Measurements from ENCODE around the gene IFI16.
A peak's percentile ranks its signal among the peaks of the same experiment; 100 is the strongest.
"Not testable (repeated sequence)": the region's sequence is repeated elsewhere in the genome, so short reads cannot be mapped to it uniquely, and the experiment has no call there.

IFI16 gene

DNA sequence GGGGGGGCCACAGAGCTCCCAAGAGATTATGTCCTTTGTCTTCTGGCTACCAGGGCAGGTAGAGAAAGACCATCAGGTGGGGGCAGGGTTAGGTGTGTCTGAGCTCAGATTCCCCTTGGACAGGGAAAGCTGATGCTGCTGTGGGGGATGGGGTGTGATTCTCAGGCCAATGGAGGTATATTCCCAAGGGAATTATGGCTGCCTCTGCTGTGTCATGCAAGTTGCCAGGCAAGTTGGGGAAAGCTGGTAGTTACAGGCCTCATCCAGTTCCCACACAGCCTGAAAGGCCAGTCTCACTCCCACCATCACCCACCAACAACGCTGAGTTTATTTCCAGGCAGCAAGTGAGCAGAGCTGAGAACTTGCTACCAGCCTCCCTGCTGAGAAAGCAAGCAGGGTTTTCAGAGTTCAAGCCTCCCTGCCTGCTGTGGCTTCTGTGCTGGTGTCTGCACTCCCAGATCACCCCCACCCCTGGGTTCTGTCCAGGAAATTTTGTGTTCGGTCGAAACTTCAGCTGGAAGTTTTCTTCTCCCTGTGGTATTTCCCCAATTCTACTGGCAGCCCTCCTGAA lies 21.3 kb downstream of the IFI16 start:
- Histone ChIP-seq H4K8ac (ENCODE audit: low read length) (no peak overlapping the region), H3K14ac (ENCODE audit: low read length in 2 of 2) (no peak overlapping the region), H3K79me1 (replicated peaks; ENCODE audit: low read length, poor library complexity, severe bottlenecking) (peaks cover 11% of the 10 kb centered on the region), H3K18ac (ENCODE audit: low read depth in 1 of 2, low read length in 2 of 2) (peak overlapping the region in 1 of 2 experiments; percentile 11), H2BK120ac (ENCODE audit: low read depth, low read length) (no peak overlapping the region), H3K4me1 (ENCODE audit: control insufficient read depth, insufficient read depth, low read depth, low read length) (peaks cover 5% of the 10 kb centered on the region), H2AFZ (ENCODE audit: low read depth, low read length) (no peak overlapping the region), H3K36me3 (ENCODE audit: control insufficient read depth in 1 of 2, insufficient read depth in 2 of 2, low read depth in 1 of 2, low read length in 2 of 2) (peaks cover 8 to 94% of the 10 kb centered on the region in 2 experiments), H3K27me3 (ENCODE audit: control insufficient read depth in 1 of 2, insufficient read depth in 1 of 2, low read length in 2 of 2) (no peaks in the 10 kb centered on the region), H3K27ac (ENCODE audit: low read length, poor library complexity, severe bottlenecking) (no peak overlapping the region), H2BK5ac (ENCODE audit: low read depth, low read length, poor library complexity, severe bottlenecking) (no peak overlapping the region), H2BK12ac (ENCODE audit: low read length in 2 of 2) (no peak overlapping the region), H3K4ac (ENCODE audit: low read depth in 1 of 2, low read length in 2 of 2) (no peak overlapping the region), H2BK15ac (ENCODE audit: low read depth, poor library complexity, severe bottlenecking) (no peak overlapping the region), H3K23ac (ENCODE audit: low read length in 2 of 2) (no peak overlapping the region), H3K4me2 (ENCODE audit: low read length, poor library complexity, severe bottlenecking) (no peak overlapping the region), H3K4me3 (ENCODE audit: insufficient read depth in 1 of 2, low read depth in 1 of 2, low read length in 2 of 2) (no peak overlapping the region), H2AK5ac (ENCODE audit: low read length, severe bottlenecking) (no peak overlapping the region), H3K9me3 (ENCODE audit: control insufficient read depth, low read length) (no peaks in the 10 kb centered on the region), H3K9ac (ENCODE audit: low read length) (peak overlapping the region; percentile 50), H4K91ac (ENCODE audit: low read length) (no peak overlapping the region)
- WGBS = 90% methylated on average over 3 of the region's 3 CpGs
- DNase-seq = no peak

GRCh38 chr1:159040206-159040605 lies 30.5 kb downstream of the IFI16 start:
- Histone ChIP-seq H3K18ac (ENCODE audit: low read depth in 1 of 2, low read length in 2 of 2) (no peak overlapping the region), H3K4me3 (ENCODE audit: insufficient read depth in 1 of 2, low read depth in 1 of 2, low read length in 2 of 2) (no peak overlapping the region), H2BK5ac (ENCODE audit: low read depth, low read length, poor library complexity, severe bottlenecking) (no peak overlapping the region), H2BK15ac (ENCODE audit: low read depth, poor library complexity, severe bottlenecking) (no peak overlapping the region), H3K27me3 (ENCODE audit: control insufficient read depth in 1 of 2, insufficient read depth in 1 of 2, low read length in 2 of 2) (no peaks in the 10 kb centered on the region), H3K4ac (ENCODE audit: low read depth in 1 of 2, low read length in 2 of 2) (no peak overlapping the region), H3K14ac (ENCODE audit: low read length in 2 of 2) (no peak overlapping the region), H3K27ac (ENCODE audit: low read length, poor library complexity, severe bottlenecking) (no peak overlapping the region), H3K36me3 (ENCODE audit: control insufficient read depth in 1 of 2, insufficient read depth in 2 of 2, low read depth in 1 of 2, low read length in 2 of 2) (peaks cover 12 to 94% of the 10 kb centered on the region in 2 experiments), H4K91ac (ENCODE audit: low read length) (no peak overlapping the region), H2BK120ac (ENCODE audit: low read depth, low read length) (no peak overlapping the region), H3K4me2 (ENCODE audit: low read length, poor library complexity, severe bottlenecking) (no peak overlapping the region), H2BK12ac (ENCODE audit: low read length in 2 of 2) (no peak overlapping the region), H2AK5ac (ENCODE audit: low read length, severe bottlenecking) (no peak overlapping the region), H3K9ac (ENCODE audit: low read length) (peak overlapping the region; percentile 52), H2AFZ (ENCODE audit: low read depth, low read length) (no peak overlapping the region), H3K4me1 (ENCODE audit: control insufficient read depth, insufficient read depth, low read depth, low read length) (no peaks in the 10 kb centered on the region), H4K8ac (ENCODE audit: low read length) (no peak overlapping the region), H3K23ac (ENCODE audit: low read length in 2 of 2) (no peak overlapping the region), H3K9me3 (ENCODE audit: control insufficient read depth, low read length) (no peaks in the 10 kb centered on the region), H3K79me1 (replicated peaks; ENCODE audit: low read length, poor library complexity, severe bottlenecking) (peaks cover 12% of the 10 kb centered on the region)
- no CpG with 5 or more reads among the region's 1 CpG for WGBS
- DNase-seq = peak; percentile 11

DNA sequence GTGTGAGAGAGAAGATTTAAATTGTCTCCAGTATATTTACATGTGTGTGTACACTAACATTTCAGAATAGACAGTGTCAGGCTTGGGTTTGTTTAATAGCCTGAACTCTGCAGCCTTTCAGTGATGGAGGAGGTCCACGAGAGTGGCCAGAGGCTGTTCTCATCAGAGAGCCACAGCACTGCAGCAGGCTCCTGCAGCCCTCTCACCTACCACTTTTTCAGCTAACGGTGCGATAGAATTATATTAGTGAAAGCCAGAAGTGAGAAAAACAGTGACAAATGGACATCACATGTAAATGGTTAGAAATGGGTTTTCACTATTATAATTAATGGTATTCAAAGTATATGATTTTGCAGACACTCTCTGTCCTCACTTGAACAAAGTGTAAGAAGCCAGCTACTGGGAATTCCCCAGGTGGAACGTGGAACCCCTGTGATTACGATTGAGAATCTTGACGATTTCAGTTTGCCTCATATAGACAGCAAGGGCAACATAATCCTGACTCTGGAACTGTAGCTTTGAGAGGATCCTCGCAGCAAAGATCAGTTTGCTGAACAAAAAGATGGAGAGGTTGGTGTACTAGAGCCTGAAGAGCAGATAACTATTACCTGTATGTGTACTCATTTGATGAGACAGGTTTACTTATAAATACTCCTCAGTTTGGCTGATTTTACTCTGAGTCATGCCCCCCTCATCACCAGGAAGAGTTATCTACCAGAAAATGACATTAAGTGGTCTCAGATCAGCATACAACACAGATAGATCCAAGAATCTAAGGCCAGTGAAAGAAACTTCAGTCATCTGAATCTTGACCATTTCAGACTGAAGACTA lies 31.4 kb downstream of the IFI16 start:
- no peaks in the 10 kb centered on the region for H3K9me3 ChIP-seq (ENCODE audit: control insufficient read depth, low read length)
- no peak overlapping the region for H2AFZ ChIP-seq (ENCODE audit: low read depth, low read length)
- H2BK120ac ChIP-seq (ENCODE audit: low read depth, low read length) = no peak overlapping the region
- H4K8ac ChIP-seq (ENCODE audit: low read length) = no peak overlapping the region
- H3K27ac ChIP-seq (ENCODE audit: low read length, poor library complexity, severe bottlenecking) = no peak overlapping the region
- 94% methylated on average over 6 of the region's 7 CpGs for WGBS
- no peaks in the 10 kb centered on the region for H3K27me3 ChIP-seq (ENCODE audit: control insufficient read depth in 1 of 2, insufficient read depth in 1 of 2, low read length in 2 of 2)
- H2AK5ac ChIP-seq (ENCODE audit: low read length, severe bottlenecking) = no peak overlapping the region
- H3K4ac ChIP-seq (ENCODE audit: low read depth in 1 of 2, low read length in 2 of 2) = no peak overlapping the region
- peaks cover 12 to 93% of the 10 kb centered on the region in 2 experiments for H3K36me3 ChIP-seq (ENCODE audit: control insufficient read depth in 1 of 2, insufficient read depth in 2 of 2, low read depth in 1 of 2, low read length in 2 of 2)
- no peak overlapping the region for H2BK15ac ChIP-seq (ENCODE audit: low read depth, poor library complexity, severe bottlenecking)
- no peak overlapping the region for H3K4me3 ChIP-seq (ENCODE audit: insufficient read depth in 1 of 2, low read depth in 1 of 2, low read length in 2 of 2)
- no peak overlapping the region for H3K4me2 ChIP-seq (ENCODE audit: low read length, poor library complexity, severe bottlenecking)
- no peak overlapping the region for H2BK12ac ChIP-seq (ENCODE audit: low read length in 2 of 2)
- no peak overlapping the region for H3K14ac ChIP-seq (ENCODE audit: low read length in 2 of 2)
- peaks cover 10% of the 10 kb centered on the region for H3K79me1 ChIP-seq (replicated peaks; ENCODE audit: low read length, poor library complexity, severe bottlenecking)
- H3K9ac ChIP-seq (ENCODE audit: low read length) = no peak overlapping the region
- DNase-seq = no peak
- no peak overlapping the region for H3K23ac ChIP-seq (ENCODE audit: low read length in 2 of 2)
- no peak overlapping the region for H3K18ac ChIP-seq (ENCODE audit: low read depth in 1 of 2, low read length in 2 of 2)
- H4K91ac ChIP-seq (ENCODE audit: low read length) = no peak overlapping the region
- H2BK5ac ChIP-seq (ENCODE audit: low read depth, low read length, poor library complexity, severe bottlenecking) = no peak overlapping the region
- no peaks in the 10 kb centered on the region for H3K4me1 ChIP-seq (ENCODE audit: control insufficient read depth, insufficient read depth, low read depth, low read length)

DNA sequence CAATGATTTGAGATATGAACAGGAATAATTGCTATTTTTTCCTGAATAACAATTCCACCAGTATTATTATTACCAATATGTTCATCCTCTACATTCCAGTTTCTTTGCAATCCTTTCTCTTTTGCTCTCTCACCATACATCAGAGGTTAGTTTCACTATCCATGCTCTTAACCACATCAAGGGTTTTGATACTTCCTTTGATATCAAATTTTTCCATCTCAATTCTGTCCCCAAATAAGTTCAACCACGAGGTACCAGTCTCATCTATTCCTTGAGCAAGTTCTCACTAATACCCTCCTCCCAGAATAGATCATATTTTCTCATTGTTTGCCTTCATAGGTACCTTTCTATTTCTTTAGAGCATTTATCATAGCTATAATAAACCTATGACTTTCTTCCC lies 36.8 kb downstream of the IFI16 start:
- WGBS = 60% methylated on average over 1 of the region's 1 CpG
- not testable (repeated sequence) for H3K27me3 ChIP-seq (ENCODE audit: control insufficient read depth in 1 of 2, insufficient read depth in 1 of 2, low read length in 2 of 2); DNase-seq

More for the DNA sequence above, 36.8 kb downstream of the IFI16 start:
- not testable (repeated sequence) for H3K23ac ChIP-seq (ENCODE audit: low read length in 2 of 2); H2BK5ac ChIP-seq (ENCODE audit: low read depth, low read length, poor library complexity, severe bottlenecking); H2BK12ac ChIP-seq (ENCODE audit: low read length in 2 of 2); H2BK120ac ChIP-seq (ENCODE audit: low read depth, low read length); H3K4me3 ChIP-seq (ENCODE audit: insufficient read depth in 1 of 2, low read depth in 1 of 2, low read length in 2 of 2); H3K4ac ChIP-seq (ENCODE audit: low read depth in 1 of 2, low read length in 2 of 2); H3K9me3 ChIP-seq (ENCODE audit: control insufficient read depth, low read length); H3K27ac ChIP-seq (ENCODE audit: low read length, poor library complexity, severe bottlenecking); H3K4me1 ChIP-seq (ENCODE audit: control insufficient read depth, insufficient read depth, low read depth, low read length); H2AK5ac ChIP-seq (ENCODE audit: low read length, severe bottlenecking); H4K91ac ChIP-seq (ENCODE audit: low read length); H3K79me1 ChIP-seq (replicated peaks; ENCODE audit: low read length, poor library complexity, severe bottlenecking); H3K9ac ChIP-seq (ENCODE audit: low read length); H2AFZ ChIP-seq (ENCODE audit: low read depth, low read length); H3K14ac ChIP-seq (ENCODE audit: low read length in 2 of 2); H3K18ac ChIP-seq (ENCODE audit: low read depth in 1 of 2, low read length in 2 of 2); H4K8ac ChIP-seq (ENCODE audit: low read length); H3K4me2 ChIP-seq (ENCODE audit: low read length, poor library complexity, severe bottlenecking); H2BK15ac ChIP-seq (ENCODE audit: low read depth, poor library complexity, severe bottlenecking)
- peaks cover 8 to 86% of the 10 kb centered on the region in 2 experiments for H3K36me3 ChIP-seq (ENCODE audit: control insufficient read depth in 1 of 2, insufficient read depth in 2 of 2, low read depth in 1 of 2, low read length in 2 of 2)

Data from mesenchymal stem cell (in vitro differentiated cells and primary cell).